Cerebellar nuclear complex (tissue), 1 donor: ENCODE data around the gene RABL6.
"Not testable (repeated sequence)": the region's sequence is repeated elsewhere in the genome, so short reads cannot be mapped to it uniquely, and the experiment has no call there.

ENCODE experiments used
- DNase-seq, 2 experiments: peaks; one replicate each; lab custom pipeline; 2025; lab: John Stamatoyannopoulos, UW

Gene RABL6

DNA sequence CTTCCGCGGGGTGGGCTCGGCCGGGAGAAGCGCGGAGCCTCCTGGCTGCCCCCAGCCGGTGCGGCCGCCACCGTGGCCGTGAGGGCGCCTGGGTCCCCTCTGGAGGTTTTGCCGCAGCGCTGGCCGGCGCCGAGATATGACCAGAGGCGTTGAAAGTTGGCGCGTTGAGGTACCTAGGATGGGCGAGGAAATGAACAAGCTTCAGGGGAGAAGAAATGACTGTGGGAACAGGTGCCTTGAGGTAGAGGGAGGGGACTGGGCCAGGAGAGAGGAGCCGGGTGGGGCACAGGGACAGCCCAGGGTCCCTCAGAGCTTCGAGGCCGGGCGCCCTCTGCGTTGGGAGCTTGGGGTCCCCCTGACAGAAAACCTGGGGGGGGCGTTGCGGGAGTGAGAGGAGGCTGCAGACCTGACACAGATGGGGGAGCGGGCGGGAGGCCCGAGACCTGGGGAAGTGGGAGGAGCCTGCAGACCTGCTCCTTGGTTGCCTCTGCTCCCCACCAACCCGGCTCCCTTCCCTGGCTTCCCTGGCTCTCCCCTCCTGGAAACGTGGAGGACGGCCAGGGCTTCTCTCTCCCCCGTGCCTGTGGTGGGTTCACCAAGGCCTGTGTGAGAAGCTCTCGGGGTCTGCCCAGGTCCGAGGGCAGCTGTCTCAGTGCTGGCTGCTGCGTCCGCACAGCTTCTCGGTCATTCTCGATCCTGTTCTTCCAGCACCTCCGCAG is 14.2 kb downstream of the RABL6 start:
- no peak for DNase-seq

DNA sequence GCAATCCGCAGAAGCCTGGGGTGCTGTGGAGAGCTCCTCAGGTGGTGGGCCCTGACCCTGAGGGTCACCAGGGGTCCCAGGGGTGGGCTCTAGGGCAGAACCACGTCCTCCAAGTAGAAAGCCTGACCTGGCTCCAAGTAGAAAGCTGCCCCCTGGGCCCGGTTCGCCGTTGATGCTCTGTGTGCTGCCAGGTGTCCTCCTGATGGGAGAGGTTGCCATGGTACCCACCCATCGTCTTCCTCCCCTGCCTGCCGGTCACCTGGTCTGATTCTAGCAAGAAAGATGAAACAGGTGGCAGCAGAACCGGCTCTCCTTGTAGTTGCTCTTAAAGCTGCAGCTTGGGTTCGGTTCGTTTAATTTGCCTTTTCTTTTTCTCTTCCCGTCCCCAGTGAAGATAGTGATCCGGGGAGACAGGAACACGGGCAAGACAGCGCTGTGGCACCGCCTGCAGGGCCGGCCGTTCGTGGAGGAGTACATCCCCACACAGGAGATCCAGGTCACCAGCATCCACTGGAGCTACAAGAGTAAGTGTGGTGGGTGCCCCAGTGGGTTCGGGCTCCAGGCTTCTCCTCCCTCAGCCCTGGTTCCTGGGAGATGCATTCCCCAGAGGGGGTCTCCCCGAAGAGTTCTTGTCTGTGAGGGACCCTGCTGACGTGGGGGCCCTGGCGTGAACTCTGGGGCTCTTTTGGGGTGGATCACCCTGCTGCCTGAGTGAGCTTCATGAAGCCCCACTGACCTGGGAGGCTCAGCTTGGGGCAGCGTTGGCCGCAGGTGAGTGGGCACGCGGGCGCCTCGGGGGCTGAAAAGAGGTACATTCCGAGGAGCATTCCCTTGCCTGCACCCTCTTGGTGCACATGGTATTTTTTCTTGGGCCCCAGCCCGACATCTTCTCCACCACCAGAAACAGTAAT is 15.6 kb downstream of the RABL6 start:
- DNase-seq = peak in 1 of 2 experiments; percentile 32

DNA sequence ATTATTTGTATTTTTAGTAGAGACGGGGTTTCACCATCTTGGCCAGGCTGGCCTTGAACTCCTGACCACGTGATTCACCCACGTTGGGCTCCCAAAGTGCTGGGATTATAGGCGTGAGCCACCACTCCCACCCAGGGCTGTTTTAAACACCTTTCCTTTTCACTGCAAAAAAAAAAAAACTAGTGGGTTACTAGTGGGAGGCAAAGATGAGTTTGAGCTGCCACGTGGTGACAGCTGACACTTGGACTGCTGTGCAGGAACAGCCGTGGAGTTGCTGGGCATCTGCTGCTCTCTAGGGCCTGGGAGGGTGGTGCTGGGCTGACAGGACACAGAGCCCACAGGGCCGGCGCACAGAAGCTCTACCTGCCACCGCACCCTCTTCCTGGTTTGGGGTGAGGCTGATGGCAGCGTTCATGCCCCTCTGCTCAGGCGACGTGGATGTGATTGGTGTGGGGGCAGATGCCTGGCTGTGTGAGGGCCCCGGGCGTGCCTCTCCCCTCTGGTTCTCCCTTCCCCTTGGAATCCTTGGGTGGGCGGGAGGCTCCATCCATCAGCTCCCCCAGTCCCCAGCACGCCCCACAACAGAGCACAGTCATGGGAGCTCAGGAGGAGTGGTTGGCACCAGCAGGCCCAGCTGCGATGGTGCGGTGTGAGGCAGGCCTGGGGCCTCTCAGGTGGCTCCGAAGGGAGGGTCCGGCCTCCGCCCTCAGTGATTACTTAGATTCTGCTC is 16.9 kb downstream of the RABL6 start:
- DNase-seq = no peak

GRCh38 chr9:136825295-136826187 is 17.8 kb downstream of the RABL6 start:
- no peak for DNase-seq

DNA sequence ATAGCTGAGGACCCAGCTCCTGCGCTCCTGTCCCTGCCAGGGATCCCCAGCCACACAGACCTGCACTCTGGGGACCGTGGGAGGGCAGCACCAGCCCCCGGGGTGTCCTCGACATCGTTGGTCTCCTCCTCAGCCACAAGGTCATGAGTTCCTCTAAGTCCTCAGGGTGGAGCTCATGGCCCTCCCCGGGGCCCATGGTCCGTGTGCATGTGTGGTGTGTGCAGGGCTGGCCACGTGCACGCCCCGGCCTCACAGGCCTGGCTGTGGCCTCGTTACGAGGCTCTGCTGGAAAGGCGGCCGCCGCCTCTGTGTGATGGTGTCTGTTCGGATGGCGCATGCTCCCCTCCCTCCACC is 18.4 kb downstream of the RABL6 start:
- no peak for DNase-seq

- no peak for DNase-seq
Observed at GRCh38 chr9:136826703-136827582, 19.2 kb downstream of the RABL6 start.

DNA sequence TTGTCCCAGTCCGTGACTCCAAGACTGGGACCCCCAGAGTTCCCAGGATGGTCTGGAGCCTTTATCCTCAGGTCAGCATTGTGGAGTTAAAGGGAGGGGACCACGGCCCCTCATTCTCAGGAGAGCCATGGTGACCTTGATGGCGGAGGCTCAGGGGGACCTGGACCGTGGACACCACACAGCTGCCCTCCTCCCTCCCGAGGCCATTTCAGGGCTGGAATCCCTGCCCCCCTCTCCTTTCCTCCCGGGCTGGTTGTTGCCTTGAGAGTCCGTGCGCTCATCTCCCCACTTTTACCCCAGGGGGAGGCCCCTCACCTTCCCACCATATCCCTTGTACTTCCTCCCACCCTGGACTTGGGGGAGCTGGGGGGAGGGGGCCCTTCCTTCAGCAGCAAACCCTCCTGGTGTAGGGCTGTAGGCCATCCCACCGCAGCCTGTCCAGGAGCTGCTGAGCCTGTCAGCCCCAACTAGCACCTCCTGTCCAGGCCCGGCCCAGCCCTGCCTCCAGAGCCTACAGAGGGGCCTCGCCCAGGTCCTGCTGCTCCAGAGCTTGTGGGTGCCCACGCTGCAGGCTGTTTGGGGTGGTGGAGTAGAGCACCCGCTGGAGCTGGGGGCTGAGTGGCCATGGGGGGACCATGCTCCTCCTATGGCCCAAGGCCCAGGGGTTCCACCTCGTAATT is 20.2 kb downstream of the RABL6 start:
- no peak for DNase-seq

DNA sequence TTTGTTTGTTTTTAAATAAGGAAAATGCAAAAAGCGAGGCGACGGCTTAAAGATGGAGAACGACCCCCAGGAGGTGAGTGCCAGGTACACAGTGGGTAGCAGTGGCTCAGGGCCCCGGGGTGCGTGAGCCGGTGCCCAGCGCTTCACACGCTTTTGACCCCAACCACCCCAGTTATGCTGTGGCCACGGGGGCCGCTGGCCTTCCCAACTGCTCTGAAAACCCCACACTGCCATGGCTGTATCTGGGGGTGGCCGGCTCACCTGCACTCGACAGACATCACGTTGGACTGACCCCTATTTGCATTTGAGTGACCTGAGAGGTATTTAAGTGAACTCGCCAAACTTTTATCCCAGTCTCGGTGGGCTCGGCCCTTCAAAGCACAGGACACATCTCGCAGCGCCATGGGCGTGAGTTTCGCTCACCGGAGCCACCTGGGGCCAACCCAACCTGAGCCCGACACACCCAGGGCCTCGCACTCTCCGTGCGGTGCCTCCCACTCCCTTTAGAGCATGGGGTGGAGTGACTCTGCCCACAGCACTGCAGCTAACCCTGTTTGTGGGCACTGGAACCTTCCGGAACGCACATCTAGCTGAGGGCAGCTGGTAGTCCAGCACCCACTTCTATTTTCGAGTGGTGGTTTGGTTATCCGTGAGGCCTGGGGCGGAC is 20.9 kb downstream of the RABL6 start:
- DNase-seq = no peak

GRCh38 chr9:136829412-136829811 is 21.7 kb downstream of the RABL6 start:
- no peak for DNase-seq

DNA sequence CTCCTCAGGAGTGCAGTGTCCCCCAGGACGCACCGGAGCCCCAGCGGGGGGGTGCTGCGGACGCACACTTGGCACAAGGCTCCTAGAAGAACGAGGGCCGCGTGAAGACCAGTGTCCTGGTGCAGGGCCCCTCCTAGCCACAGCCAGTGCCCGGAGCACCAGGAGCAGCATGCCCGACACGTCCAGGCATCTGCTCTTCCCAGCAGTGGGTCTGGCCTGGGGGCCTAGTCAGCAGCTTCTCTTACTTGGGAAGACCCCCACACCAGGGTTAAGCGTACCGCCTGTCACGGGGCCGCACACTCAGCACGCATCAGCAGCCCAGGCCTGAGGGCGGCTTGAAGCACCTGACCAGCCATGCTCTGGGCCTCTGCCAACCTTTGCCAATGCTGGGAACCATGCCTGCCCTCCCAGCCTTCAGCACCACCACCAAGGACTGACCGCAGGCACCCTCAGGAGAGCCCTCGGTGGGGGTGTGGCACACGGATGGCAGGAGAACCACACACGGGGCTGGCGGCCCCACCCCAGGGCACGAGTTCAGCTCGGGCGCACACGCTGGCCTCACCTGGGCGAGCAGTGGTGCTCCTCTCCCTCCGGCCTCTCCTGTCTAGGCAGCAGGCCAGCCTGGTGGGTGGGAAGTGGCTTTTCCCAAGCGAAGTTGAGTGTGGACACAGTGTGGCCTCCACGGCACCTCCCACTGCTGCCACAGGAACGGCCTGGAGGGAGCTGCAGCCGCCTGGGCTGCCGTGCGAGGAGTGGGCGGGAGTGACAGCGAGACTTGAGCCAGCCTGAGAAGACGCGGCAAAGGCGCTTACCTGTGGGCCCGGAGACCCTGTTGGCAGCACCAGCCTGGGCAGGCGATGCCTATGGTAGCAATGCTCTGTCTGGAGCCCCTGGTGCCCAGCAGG is 22.5 kb downstream of the RABL6 start:
- DNase-seq = no peak

DNA sequence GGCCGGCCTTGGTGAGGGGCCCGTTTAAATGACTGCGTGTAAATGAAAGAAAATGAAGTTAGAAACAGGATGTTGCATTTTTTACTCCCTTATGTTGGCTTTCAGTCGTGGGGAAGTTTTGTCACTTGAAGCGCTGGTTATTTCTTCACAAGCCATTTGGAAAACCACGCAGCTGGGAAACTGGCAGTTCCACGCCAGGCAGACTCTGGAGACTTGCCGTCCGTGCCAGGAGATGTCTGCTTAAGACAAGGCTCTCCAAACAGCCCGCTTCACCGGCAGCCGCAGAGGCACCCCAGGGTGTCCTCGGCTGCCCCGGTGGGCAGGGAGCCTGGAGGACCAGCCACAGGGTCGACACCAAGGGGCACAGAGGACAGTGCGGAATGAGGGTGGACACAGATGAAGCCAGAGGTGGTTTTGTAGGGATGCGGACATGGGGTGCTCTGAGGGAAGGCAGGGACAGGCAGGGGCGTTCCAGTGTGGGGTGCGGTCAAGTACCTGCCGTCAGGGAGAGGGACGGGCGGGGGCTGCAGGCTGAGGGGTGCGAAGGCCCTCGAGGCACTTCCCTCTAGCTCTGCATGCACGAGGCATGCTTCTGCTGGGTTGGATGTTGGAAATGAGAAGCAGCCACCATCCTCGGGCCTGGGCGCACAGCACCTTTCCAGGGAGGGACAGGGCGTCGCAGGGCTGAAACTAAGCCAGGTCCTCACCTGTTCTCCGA is 23.4 kb downstream of the RABL6 start:
- no peak for DNase-seq

DNA sequence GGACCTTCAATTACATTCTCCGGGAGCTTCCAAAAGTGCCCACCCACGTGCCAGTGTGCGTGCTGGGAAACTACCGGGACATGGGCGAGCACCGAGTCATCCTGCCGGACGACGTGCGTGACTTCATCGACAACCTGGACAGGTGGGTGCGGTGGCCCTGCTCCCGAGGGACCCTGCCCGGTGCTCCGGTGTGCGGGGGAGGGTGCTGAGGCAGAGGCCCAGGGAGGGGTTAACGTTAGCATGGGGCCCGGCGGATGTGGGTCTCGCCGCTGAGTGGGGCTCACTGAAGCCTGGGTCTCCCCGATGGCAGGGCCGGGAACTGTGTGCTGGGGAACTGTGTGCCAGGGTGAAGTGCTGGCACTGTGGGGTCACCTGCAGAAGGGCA is 24.0 kb downstream of the RABL6 start:
- no peak for DNase-seq

GRCh38 chr9:136832581-136832980 is 24.8 kb downstream of the RABL6 start:
- DNase-seq = no peak

DNA sequence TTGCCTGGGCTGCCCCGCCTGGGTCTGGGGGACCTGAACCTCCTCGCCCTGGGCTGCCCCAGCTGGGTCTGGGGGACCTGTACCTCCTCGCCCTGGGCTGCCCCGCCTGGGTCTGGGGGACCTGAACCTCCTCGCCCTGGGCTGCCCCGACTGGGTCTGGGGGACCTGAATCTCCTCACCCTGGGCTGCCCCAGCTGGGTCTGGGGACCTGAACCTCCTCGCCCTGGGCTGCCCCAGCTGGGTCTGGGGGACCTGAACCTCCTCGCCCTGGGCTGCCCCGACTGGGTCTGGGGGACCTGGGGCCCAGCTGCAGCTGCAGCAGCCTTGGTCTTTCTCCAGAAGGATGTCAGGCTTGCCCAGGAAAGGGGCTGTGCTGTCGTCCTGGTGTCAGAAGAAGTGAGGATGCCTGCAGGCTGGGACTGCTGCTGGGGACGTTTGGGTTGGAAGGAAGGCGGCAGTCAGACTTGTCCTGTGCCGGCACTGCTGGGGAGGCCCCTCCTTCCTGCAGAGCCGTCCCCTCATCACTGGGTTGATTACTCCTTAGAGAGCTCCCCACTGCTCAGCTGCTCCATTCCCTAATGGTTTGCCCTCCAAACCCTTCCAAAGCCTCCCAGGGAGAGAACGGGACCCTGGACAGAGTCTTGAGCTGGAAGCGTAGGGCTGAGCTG is 25.8 kb downstream of the RABL6 start:
- DNase-seq = not testable (repeated sequence)

DNA sequence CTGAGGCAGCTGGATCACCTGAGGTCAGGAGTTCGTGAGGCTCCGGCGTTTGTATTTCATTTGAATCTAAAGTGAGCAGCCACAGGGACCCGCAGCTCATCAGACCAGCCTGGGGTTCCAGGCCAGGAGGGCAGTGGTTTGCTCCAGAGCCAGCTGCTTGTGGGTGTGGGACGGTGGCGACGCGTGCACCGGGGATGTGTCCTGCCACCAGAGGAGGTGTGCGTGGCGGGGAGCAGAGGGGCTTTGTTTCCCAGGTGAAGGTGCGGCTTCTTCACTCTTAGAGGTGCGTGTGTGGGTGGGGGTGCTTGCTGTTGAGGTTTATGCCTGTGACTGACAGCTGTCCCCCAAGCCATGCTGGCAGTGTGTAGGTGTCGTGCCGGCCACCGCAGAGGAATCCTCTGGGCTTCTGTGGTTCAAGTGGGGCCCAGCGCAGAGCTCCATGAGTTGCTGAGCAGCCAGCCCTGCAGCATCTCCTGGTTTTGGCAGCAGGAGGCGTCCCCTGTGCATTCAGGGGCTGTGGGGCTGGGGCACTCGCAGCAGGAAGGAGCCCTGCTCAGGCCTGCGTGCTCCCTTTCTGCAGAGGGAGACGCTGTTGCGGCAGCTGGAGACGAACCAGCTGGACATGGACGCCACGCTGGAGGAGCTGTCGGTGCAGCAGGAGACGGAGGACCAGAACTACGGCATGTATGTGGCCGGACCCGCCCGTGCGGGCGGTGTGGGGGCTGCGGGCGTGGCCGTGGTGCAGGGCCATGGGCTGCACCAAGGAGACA is 27.6 kb downstream of the RABL6 start:
- DNase-seq = no peak
